Activated CD8-positive, alpha-beta T cell treated with anti-CD3 and anti-CD28 coated beads for 36 hours (primary cell): ENCODE results near the gene EPHB1. TPM values are rescaled to one million over a fixed set of nuclear protein-coding genes. Genes with fewer than 3 reads are reported as not detected.

Source experiments
- ATAC-seq: fragments of 200-7000 bp; cut with Tn5 transposase; one replicate; pipeline ENCODE4 v1.10.0; 2021; ENCODE audit warnings: mild to moderate bottlenecking, moderate library complexity
- CTCF ChIA-PET: fragments of 350-600 bp; sonication (Branson Sonifier 250); formaldehyde crosslinking; loops from one replicate; lab custom pipeline; 2021; ENCODE audit warnings: antibody characterized with exemption; lab: Charles Lee
- POLR2A ChIA-PET: fragments of 350-600 bp; sonication (Branson Sonifier 250); formaldehyde crosslinking; loops from one replicate; lab custom pipeline; 2021; ENCODE audit warnings: antibody characterized with exemption; lab: Charles Lee
- DNase-seq: peaks from one replicate; pipeline ENCODE4 v3.0.0-alpha.2; 2020
- H3K27ac Mint-ChIP-seq: one replicate; pipeline ENCODE4 v1.8.0; 2021; ENCODE audit warnings: mild to moderate bottlenecking, mixed read lengths
- H3K27me3 Mint-ChIP-seq: one replicate; pipeline ENCODE4 v1.8.0; 2021; ENCODE audit warnings: mixed read lengths
- H3K36me3 Mint-ChIP-seq: one replicate; pipeline ENCODE4 v1.8.0; 2021; ENCODE audit warnings: low read depth, mixed read lengths
- H3K4me1 Mint-ChIP-seq: one replicate; pipeline ENCODE4 v1.8.0; 2021; ENCODE audit warnings: low read depth, mixed read lengths
- H3K4me3 Mint-ChIP-seq: one replicate; pipeline ENCODE4 v1.8.0; 2021; ENCODE audit warnings: mild to moderate bottlenecking, moderate library complexity, mixed read lengths
- H3K9me3 Mint-ChIP-seq: one replicate; pipeline ENCODE4 v1.8.0; 2021; ENCODE audit warnings: mixed read lengths
- intact Hi-C: fragments of 100-400 bp; cut with micrococcal nuclease; formaldehyde crosslinking; loops from one replicate; pipeline ENCODE4 v1.10.0; 2022
- total RNA-seq, 2 experiments: library from RNA; stranded (reverse); gene quantifications; one replicate each; pipeline ENCODE4 v1.2.3, GENCODE V29; 2021
- TF ChIP-seq, protein P1 (sequence below): fragments of 200-600 bp; IDR thresholded peaks from one replicate; pipeline ENCODE4 v1.8.0; 2022; ENCODE audit warnings: antibody characterized with exemption, mild to moderate bottlenecking

EPHB1 gene
- total RNA-seq, 2 experiments from 2014 or later: 0.78 TPM; not detected in 1

- intact Hi-C loops: no loop called here
- ChIA-PET POLR2A (interaction anchor here (1.0 kb wide), 1 partner anchor 23 kb away, joined by 3 read pairs; no protein-coding TSS in a partner anchor), CTCF (no interaction called here)
- TF ChIP-seq, protein P1, sequence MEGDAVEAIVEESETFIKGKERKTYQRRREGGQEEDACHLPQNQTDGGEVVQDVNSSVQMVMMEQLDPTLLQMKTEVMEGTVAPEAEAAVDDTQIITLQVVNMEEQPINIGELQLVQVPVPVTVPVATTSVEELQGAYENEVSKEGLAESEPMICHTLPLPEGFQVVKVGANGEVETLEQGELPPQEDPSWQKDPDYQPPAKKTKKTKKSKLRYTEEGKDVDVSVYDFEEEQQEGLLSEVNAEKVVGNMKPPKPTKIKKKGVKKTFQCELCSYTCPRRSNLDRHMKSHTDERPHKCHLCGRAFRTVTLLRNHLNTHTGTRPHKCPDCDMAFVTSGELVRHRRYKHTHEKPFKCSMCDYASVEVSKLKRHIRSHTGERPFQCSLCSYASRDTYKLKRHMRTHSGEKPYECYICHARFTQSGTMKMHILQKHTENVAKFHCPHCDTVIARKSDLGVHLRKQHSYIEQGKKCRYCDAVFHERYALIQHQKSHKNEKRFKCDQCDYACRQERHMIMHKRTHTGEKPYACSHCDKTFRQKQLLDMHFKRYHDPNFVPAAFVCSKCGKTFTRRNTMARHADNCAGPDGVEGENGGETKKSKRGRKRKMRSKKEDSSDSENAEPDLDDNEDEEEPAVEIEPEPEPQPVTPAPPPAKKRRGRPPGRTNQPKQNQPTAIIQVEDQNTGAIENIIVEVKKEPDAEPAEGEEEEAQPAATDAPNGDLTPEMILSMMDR: no peak
- no peak for ATAC-seq
- no peak overlapping the region for H3K4me3 Mint-ChIP-seq
- H3K27ac Mint-ChIP-seq: no peak overlapping the region
- no peaks in the 10 kb centered on the region for H3K9me3 Mint-ChIP-seq
- no peak for DNase-seq
- H3K27me3 Mint-ChIP-seq: no peaks in the 10 kb centered on the region
- H3K4me1 Mint-ChIP-seq: no peaks in the 10 kb centered on the region
- H3K36me3 Mint-ChIP-seq: no peaks in the 10 kb centered on the region
Observed at GRCh38 chr3:134991003-134991402, 195.9 kb downstream of the EPHB1 start.

DNA sequence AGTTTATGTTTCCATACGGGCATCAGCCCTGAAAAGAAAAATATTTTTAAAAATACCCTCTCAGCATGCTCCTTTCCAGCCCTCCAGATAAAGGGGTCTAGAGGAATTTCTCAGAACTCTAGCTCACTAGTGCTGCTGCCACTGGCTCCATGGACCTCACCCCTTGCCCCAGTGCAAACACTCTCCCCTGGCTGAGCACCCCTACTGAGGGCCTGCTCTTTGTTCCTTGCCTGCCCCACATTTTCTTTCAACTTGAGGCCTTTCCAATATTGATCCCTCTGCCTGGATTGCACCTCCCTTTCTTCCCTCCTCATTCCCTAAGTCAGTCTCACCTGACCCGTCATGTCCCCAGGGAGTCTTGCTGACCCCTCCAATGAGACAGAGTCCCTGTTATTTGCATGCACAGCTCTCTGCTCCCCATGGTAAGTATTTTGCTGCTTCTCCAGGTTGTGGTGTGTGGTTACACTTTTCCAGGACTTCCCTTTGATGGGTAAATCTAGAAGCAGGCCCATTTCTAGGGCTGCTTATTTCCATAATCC is 196.5 kb downstream of the EPHB1 start:
- ATAC-seq (no peak), DNase-seq (no peak)
- ChIA-PET POLR2A (interaction anchor here (1.0 kb wide), 1 partner anchor 23 kb away, joined by 3 read pairs; no protein-coding TSS in a partner anchor), CTCF (no interaction called here)
- Mint-ChIP-seq H3K4me3 (no peak overlapping the region), H3K27me3 (no peaks in the 10 kb centered on the region), H3K4me1 (no peaks in the 10 kb centered on the region), H3K27ac (no peak overlapping the region), H3K9me3 (no peaks in the 10 kb centered on the region), H3K36me3 (no peaks in the 10 kb centered on the region)
- intact Hi-C loops: no loop called here
- TF ChIP-seq, protein P1: no peak

DNA sequence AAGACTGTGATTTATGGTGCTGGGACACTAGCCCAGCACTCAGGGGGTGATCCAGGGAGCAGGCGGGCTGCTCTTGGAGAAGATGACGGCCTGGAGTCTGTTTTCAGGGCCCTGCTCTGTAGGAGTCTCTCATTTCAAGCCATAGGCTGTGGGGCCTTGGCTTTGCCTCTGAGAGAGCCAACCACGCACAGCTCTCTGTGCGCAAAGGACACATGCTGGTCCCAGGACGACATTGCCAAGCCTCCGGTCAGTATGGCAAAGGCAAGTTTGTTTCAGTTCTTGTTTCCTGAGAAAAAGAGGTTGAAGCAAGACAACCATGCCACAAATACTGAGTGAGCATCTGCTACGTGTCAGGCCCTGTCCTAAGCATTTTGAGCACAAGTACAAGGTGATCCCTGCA is 197.1 kb downstream of the EPHB1 start:
- ChIA-PET CTCF (no interaction called here), POLR2A (no interaction called here)
- no peaks in the 10 kb centered on the region for H3K9me3 Mint-ChIP-seq
- intact Hi-C loops: no loop called here
- H3K27me3 Mint-ChIP-seq: no peaks in the 10 kb centered on the region
- H3K36me3 Mint-ChIP-seq: no peaks in the 10 kb centered on the region
- no peak overlapping the region for H3K4me3 Mint-ChIP-seq
- no peak overlapping the region for H3K27ac Mint-ChIP-seq
- no peak for ATAC-seq
- H3K4me1 Mint-ChIP-seq: no peaks in the 10 kb centered on the region
- TF ChIP-seq, protein P1: no peak
- no peak for DNase-seq

- intact Hi-C loops: no loop called here
- CTCF ChIA-PET: no interaction called here
- Mint-ChIP-seq H3K27me3 (no peaks in the 10 kb centered on the region), H3K9me3 (no peaks in the 10 kb centered on the region), H3K27ac (no peak overlapping the region), H3K36me3 (no peaks in the 10 kb centered on the region), H3K4me1 (no peaks in the 10 kb centered on the region), H3K4me3 (no peak overlapping the region)
- POLR2A ChIA-PET: no interaction called here
- DNase-seq (no peak), ATAC-seq (no peak)
- TF ChIP-seq, protein P1: no peak
Observed at GRCh38 chr3:134992586-134992985, 197.5 kb downstream of the EPHB1 start.

DNA sequence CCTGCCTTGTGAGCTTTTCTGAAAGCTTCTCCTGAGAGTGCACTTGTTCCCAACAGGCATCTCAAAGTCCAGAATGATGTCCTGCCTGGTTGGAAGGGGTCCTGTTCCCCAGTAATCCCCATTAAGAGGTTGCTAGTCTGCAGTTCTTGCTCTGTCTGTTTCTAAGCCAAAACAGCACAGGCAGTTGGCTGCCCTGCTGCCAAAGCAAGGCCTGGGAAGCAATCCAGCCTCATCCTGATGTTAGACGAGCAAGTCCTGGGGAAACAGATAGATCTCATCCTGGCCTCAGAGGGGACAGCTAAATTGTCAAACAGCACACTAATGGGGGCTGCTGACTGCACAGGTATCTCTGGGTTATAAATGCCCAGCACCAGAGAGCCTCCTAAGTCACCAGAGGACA is 198.0 kb downstream of the EPHB1 start:
- ATAC-seq: no peak
- no peaks in the 10 kb centered on the region for H3K9me3 Mint-ChIP-seq
- H3K36me3 Mint-ChIP-seq: no peaks in the 10 kb centered on the region
- H3K27ac Mint-ChIP-seq: no peak overlapping the region
- H3K4me1 Mint-ChIP-seq: no peaks in the 10 kb centered on the region
- CTCF ChIA-PET: no interaction called here
- TF ChIP-seq, protein P1: no peak
- POLR2A ChIA-PET: no interaction called here
- H3K4me3 Mint-ChIP-seq: no peak overlapping the region
- intact Hi-C loops: no loop called here
- DNase-seq: no peak
- no peaks in the 10 kb centered on the region for H3K27me3 Mint-ChIP-seq
